Osteocyte (in vitro differentiated cells): ENCODE data around the gene KRCC1. TPM values are rescaled to one million over a fixed set of nuclear protein-coding genes. Genes with fewer than 3 reads are reported as not detected.
A peak's percentile ranks its signal among the peaks of the same experiment; 100 is the strongest.
"Not testable (repeated sequence)": the region's sequence is repeated elsewhere in the genome, so short reads cannot be mapped to it uniquely, and the experiment has no call there.

Experiments
- DNase-seq: peaks from one replicate; pipeline ENCODE4 v3.0.0; 2021; ENCODE audit warnings: mixed read lengths; ENCODE audit not compliant: unreplicated experiment; ENCODE audit errors: extremely low spot score
- H3K27ac Mint-ChIP-seq: one replicate; pipeline ENCODE4 v1.8.0; 2021; ENCODE audit warnings: mild to moderate bottlenecking, mixed read lengths; ENCODE audit not compliant: unreplicated experiment
- H3K27me3 Mint-ChIP-seq: one replicate; pipeline ENCODE4 v1.8.0; 2021; ENCODE audit warnings: mixed read lengths; ENCODE audit not compliant: unreplicated experiment
- H3K36me3 Mint-ChIP-seq: one replicate; pipeline ENCODE4 v1.8.0; 2021; ENCODE audit warnings: mixed read lengths; ENCODE audit not compliant: unreplicated experiment
- H3K4me1 Mint-ChIP-seq: one replicate; pipeline ENCODE4 v1.8.0; 2021; ENCODE audit warnings: mixed read lengths; ENCODE audit not compliant: unreplicated experiment
- H3K4me3 Mint-ChIP-seq: one replicate; pipeline ENCODE4 v1.8.0; 2021; ENCODE audit warnings: mild to moderate bottlenecking, moderate library complexity, mixed read lengths; ENCODE audit not compliant: unreplicated experiment
- H3K9me3 Mint-ChIP-seq: one replicate; pipeline ENCODE4 v1.8.0; 2021; ENCODE audit warnings: mixed read lengths; ENCODE audit not compliant: unreplicated experiment
- CTCF ChIP-seq: fragments of 200-600 bp; sonication (generic); IDR thresholded peaks from 2 replicates; pipeline ENCODE4 v1.5.0; 2021; ENCODE audit warnings: antibody characterized with exemption, mild to moderate bottlenecking, moderate library complexity
- total RNA-seq: library from RNA; stranded (reverse); gene quantifications from 2 replicates; pipeline ENCODE4 v1.2.1, GENCODE V29; 2021

The KRCC1 gene
- total RNA-seq, 1 donor from 2014 or later: 22.4 TPM

GRCh38 chr2:88051792-88052191 lies 3.8 kb downstream of the KRCC1 start:
- H3K9me3 Mint-ChIP-seq: no peaks in the 10 kb centered on the region
- no peak for TF ChIP-seq CTCF
- H3K4me1 Mint-ChIP-seq: peaks cover 34% of the 10 kb centered on the region
- no peak overlapping the region for H3K27ac Mint-ChIP-seq
- H3K27me3 Mint-ChIP-seq: no peaks in the 10 kb centered on the region
- no peak overlapping the region for H3K4me3 Mint-ChIP-seq
- no peak for DNase-seq
- peaks cover 27% of the 10 kb centered on the region for H3K36me3 Mint-ChIP-seq

DNA sequence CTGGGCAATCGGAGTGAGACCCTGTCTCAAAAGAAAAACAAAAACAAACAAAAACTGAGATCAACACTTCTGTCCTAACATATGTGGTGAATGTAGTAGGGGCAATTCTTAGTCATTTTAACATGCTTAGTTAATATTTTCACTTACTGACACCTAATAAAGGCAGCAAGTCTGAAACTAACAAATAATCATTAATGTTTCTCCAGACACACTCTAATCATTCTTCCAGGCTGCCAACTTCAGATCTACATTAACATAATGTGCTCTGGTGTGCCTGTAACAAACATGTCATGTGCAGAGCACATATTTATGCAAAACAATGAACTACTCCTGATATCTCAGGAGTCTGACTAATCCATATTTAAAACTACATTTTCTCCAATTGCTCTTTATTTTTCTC lies 6.0 kb downstream of the KRCC1 start:
- H3K27ac Mint-ChIP-seq: no peak overlapping the region

GRCh38 chr2:88048541-88048940 lies 7.0 kb downstream of the KRCC1 start:
- Mint-ChIP-seq H3K4me3 (no peak overlapping the region), H3K9me3 (no peaks in the 10 kb centered on the region), H3K36me3 (peaks cover 23% of the 10 kb centered on the region), H3K27ac (no peak overlapping the region), H3K27me3 (no peaks in the 10 kb centered on the region), H3K4me1 (peaks cover 18% of the 10 kb centered on the region)
- no peak for TF ChIP-seq CTCF
- no peak for DNase-seq

More for the DNA sequence above, 6.0 kb downstream of the KRCC1 start:
- Mint-ChIP-seq H3K4me3 (no peak overlapping the region), H3K9me3 (no peaks in the 10 kb centered on the region), H3K4me1 (peaks cover 26% of the 10 kb centered on the region), H3K36me3 (peaks cover 24% of the 10 kb centered on the region), H3K27me3 (no peaks in the 10 kb centered on the region)
- no peak for DNase-seq
- TF ChIP-seq CTCF: no peak

GRCh38 chr2:88045561-88045960 lies 10.0 kb downstream of the KRCC1 start:
- H3K36me3 Mint-ChIP-seq: peaks cover 20% of the 10 kb centered on the region
- not testable (repeated sequence) for H3K4me3 Mint-ChIP-seq, H3K9me3 Mint-ChIP-seq, H3K27ac Mint-ChIP-seq, H3K27me3 Mint-ChIP-seq, DNase-seq
- H3K4me1 Mint-ChIP-seq: peaks cover 17% of the 10 kb centered on the region

DNA sequence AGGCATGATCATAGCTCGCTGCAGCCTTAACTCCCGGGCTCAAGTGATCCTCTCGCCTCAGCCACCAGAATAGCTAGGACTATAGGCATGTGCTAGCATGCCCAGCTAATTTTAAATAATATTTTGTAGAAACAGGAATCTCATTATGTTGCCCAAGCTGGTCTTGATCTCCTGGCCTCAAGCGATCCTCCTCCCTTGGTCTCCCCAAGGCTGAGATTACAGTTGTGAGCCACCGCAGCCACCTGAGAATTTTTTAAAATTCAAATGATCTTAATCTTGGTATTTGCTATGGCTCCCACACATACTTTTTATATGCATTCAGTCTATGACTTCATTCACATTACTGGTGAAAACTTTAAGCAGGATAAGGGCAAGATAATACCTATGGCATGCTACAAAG lies 13.1 kb downstream of the KRCC1 start:
- no peaks in the 10 kb centered on the region for H3K9me3 Mint-ChIP-seq

More for the DNA sequence above, 13.1 kb downstream of the KRCC1 start:
- Mint-ChIP-seq H3K27ac (peak overlapping the region; percentile 9), H3K4me1 (peaks cover 40% of the 10 kb centered on the region), H3K36me3 (peaks cover 9% of the 10 kb centered on the region), H3K27me3 (no peaks in the 10 kb centered on the region), H3K4me3 (no peak overlapping the region)
- TF ChIP-seq CTCF: no peak
- no peak for DNase-seq
